Testis (tissue), 2 donors: ENCODE results near the gene BTLA.

Experiments
- CTCF ChIP-seq, 3 experiments: fragments of 450-650 bp in 2 of 3; fragments of 200-600 bp in 1 of 3; sonication (generic) in 1 of 3; IDR thresholded peaks; one replicate each; pipeline ENCODE4 v1.5.1; 2016 to 2019; ENCODE audit warnings: antibody characterized with exemption in 3 of 3, mild to moderate bottlenecking in 2 of 3, moderate library complexity in 1 of 3
- POLR2A ChIP-seq: fragments of 450-650 bp; IDR thresholded peaks from one replicate; pipeline ENCODE4 v1.6.1; 2017; ENCODE audit warnings: antibody characterized with exemption, mild to moderate bottlenecking, moderate library complexity

GRCh38 chr3:112425858-112426750 is 73.2 kb downstream of the BTLA start:
- no peak for TF ChIP-seq CTCF (IDR thresholded peaks at IDR 0.05)
- TF ChIP-seq POLR2A: no peak
